ENCODE measurements around the gene UROD. TPM values are rescaled to one million over a fixed set of nuclear protein-coding genes. Genes with fewer than 3 reads are reported as not detected.

UROD gene
- total and polyA plus RNA-seq, 2 donors (not counting 1 experiment from before 2014, with no cell fraction given) = 65.5 to 82.5 TPM

GRCh38 chr1:45044916-45045315 lies 32.9 kb downstream of the UROD start:
- Mint-ChIP-seq H3K4me1 (no peaks in the 10 kb centered on the region), H3K4me3 (no peak overlapping the region), H3K9me3 (ENCODE audit: insufficient read depth) (no peaks in the 10 kb centered on the region), H3K27ac (no peak overlapping the region), H3K27me3 (no peaks in the 10 kb centered on the region)
- Histone ChIP-seq H3K4me2 (replicated peaks; ENCODE audit: low read depth, low read length, poor library complexity, severe bottlenecking) (no peak overlapping the region), H3K9me3 (ENCODE audit: control extremely low read depth in 1 of 3, control insufficient read depth in 2 of 3, insufficient read depth in 1 of 3, low read length in 2 of 3) (no peaks in the 10 kb centered on the region), H3K27ac (ENCODE audit: low read length in 2 of 2) (no peak overlapping the region), H3K79me2 (ENCODE audit: control insufficient read depth, insufficient read depth, low read length) (no peaks in the 10 kb centered on the region), H3K4me1 (ENCODE audit: control insufficient read depth in 2 of 2, insufficient read depth in 2 of 2, low read length in 2 of 2) (no peaks in the 10 kb centered on the region), H3K4me3 (ENCODE audit: control extremely low read depth in 1 of 5, extremely low read depth in 1 of 5, insufficient read depth in 1 of 5, low read depth in 2 of 5, low read length in 4 of 5) (no peak overlapping the region), H3K9ac (ENCODE audit: low read length) (no peak overlapping the region), H2AFZ (ENCODE audit: insufficient read depth, low read depth, low read length, poor library complexity, severe bottlenecking) (no peak overlapping the region), H4K20me1 (ENCODE audit: control insufficient read depth, insufficient read depth, low read length, poor library complexity, severe bottlenecking) (no peaks in the 10 kb centered on the region), H3K36me3 (replicated peaks in 1 of 2; ENCODE audit: control extremely low read depth in 1 of 2, control insufficient read depth in 1 of 2, extremely low read depth in 1 of 2, insufficient read depth in 2 of 2, low read length in 1 of 2) (no peaks in the 10 kb centered on the region), H3K27me3 (replicated peaks in 1 of 4; ENCODE audit: control extremely low read depth in 1 of 4, control insufficient read depth in 3 of 4, insufficient read depth in 4 of 4, low read length in 3 of 4) (no peaks in the 10 kb centered on the region)
- ATAC-seq (ENCODE audit: low read depth) = no peak
- intact Hi-C loops (cut with micrococcal nuclease) = no loop called here
- POLR2A ChIA-PET = no interaction called here
- no peak for TF ChIP-seq EZH2 (IDR thresholded peaks at IDR 0.05; ENCODE audit: borderline replicate concordance, insufficient read depth, low read depth, low read length, poor library complexity, severe bottlenecking)
- TF ChIP-seq CTCF (IDR thresholded peaks at IDR 0.05) = no peak
- DNase-seq = no peak
- CTCF ChIA-PET = no interaction called here
- 100% methylated on average over 1 of the region's 1 CpG for WGBS (ENCODE audit: insufficient coverage)

GRCh38 chr1:45047032-45047431 lies 35.0 kb downstream of the UROD start:
- no peaks in the 10 kb centered on the region for H4K20me1 ChIP-seq (ENCODE audit: control insufficient read depth, insufficient read depth, low read length, poor library complexity, severe bottlenecking)
- H3K4me3 Mint-ChIP-seq = no peak overlapping the region
- H3K4me2 ChIP-seq (replicated peaks; ENCODE audit: low read depth, low read length, poor library complexity, severe bottlenecking) = no peak overlapping the region
- peaks cover 14% of the 10 kb centered on the region for H3K4me1 Mint-ChIP-seq
- H3K4me1 ChIP-seq (ENCODE audit: control insufficient read depth in 2 of 2, insufficient read depth in 2 of 2, low read length in 2 of 2) = peaks cover 9 to 16% of the 10 kb centered on the region in 2 donors
- WGBS (ENCODE audit: insufficient coverage) = 93% methylated on average over 2 of the region's 5 CpGs
- TF ChIP-seq EZH2 (IDR thresholded peaks at IDR 0.05; ENCODE audit: borderline replicate concordance, insufficient read depth, low read depth, low read length, poor library complexity, severe bottlenecking) (no peak), CTCF (IDR thresholded peaks at IDR 0.05) (no peak)
- ATAC-seq (ENCODE audit: low read depth) (no peak), DNase-seq (no peak)
- H2AFZ ChIP-seq (ENCODE audit: insufficient read depth, low read depth, low read length, poor library complexity, severe bottlenecking) = no peak overlapping the region
- H3K9me3 Mint-ChIP-seq (ENCODE audit: insufficient read depth) = no peaks in the 10 kb centered on the region
- H3K9me3 ChIP-seq (ENCODE audit: control extremely low read depth in 1 of 3, control insufficient read depth in 2 of 3, insufficient read depth in 1 of 3, low read length in 2 of 3) = no peaks in the 10 kb centered on the region
- H3K9ac ChIP-seq (ENCODE audit: low read length) = no peak overlapping the region
- ChIA-PET CTCF (no interaction called here), POLR2A (no interaction called here)
- H3K79me2 ChIP-seq (ENCODE audit: control insufficient read depth, insufficient read depth, low read length) = no peaks in the 10 kb centered on the region
- no peaks in the 10 kb centered on the region for H3K27me3 ChIP-seq (replicated peaks in 1 of 4; ENCODE audit: control extremely low read depth in 1 of 4, control insufficient read depth in 3 of 4, insufficient read depth in 4 of 4, low read length in 3 of 4)
- H3K4me3 ChIP-seq (ENCODE audit: control extremely low read depth in 1 of 5, extremely low read depth in 1 of 5, insufficient read depth in 1 of 5, low read depth in 2 of 5, low read length in 4 of 5) = no peak overlapping the region
- no peak overlapping the region for H3K27ac ChIP-seq (ENCODE audit: low read length in 2 of 2)
- H3K27ac Mint-ChIP-seq = no peak overlapping the region
- no peaks in the 10 kb centered on the region for H3K27me3 Mint-ChIP-seq
- intact Hi-C loops (cut with micrococcal nuclease) = no loop called here
- H3K36me3 ChIP-seq (replicated peaks in 1 of 2; ENCODE audit: control extremely low read depth in 1 of 2, control insufficient read depth in 1 of 2, extremely low read depth in 1 of 2, insufficient read depth in 2 of 2, low read length in 1 of 2) = no peaks in the 10 kb centered on the region

Measured in B cell (primary cell).